Breast epithelium (tissue), 3 donors: ENCODE results near the gene FBXW8.

ENCODE experiments used
- CTCF ChIP-seq, 3 donors: fragments of 450-650 bp; IDR thresholded peaks; one replicate each; pipeline ENCODE4 v1.5.1; 2016 to 2017; ENCODE audit warnings: antibody characterized with exemption in 3 of 3, mild to moderate bottlenecking in 3 of 3, moderate library complexity in 3 of 3
- POLR2A ChIP-seq: fragments of 450-650 bp; IDR thresholded peaks from one replicate; pipeline ENCODE4 v1.6.1; 2016; ENCODE audit warnings: antibody characterized with exemption, mild to moderate bottlenecking, moderate library complexity

DNA sequence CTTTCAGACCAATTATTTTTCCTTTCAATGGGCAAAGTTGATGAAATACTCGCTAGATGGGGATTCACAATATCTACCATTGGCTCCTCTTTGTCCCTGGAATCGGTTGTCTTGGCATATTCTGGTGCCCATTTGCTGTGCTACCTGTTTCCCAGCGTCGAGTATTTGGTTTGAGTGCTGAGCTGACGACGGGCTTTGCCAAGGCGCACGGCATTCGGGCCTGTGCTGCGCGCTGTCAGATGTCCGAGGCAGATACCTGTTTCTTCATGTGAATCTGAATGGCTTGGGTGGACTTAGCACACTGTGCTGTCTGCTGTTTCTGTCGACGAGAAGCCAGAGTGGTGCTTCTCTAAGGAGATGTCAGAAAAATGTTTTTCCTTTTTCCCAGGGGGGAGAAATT is 107.5 kb downstream of the FBXW8 start:
- TF ChIP-seq CTCF (IDR thresholded peaks at IDR 0.05) (no peak), POLR2A (no peak)
